Gastroesophageal sphincter (tissue), 3 donors: Measurements from ENCODE around the gene PGPEP1.

Source experiments
- CTCF ChIP-seq, 4 experiments: fragments of 200-600 bp in 2 of 4; fragments of 450-650 bp in 2 of 4; sonication (generic) in 1 of 4; IDR thresholded peaks; one replicate each; pipeline ENCODE4 v1.5.1; 2017 to 2019; ENCODE audit warnings: antibody characterized with exemption in 4 of 4, mild to moderate bottlenecking in 2 of 4, moderate library complexity in 2 of 4
- POLR2A ChIP-seq, 2 donors: fragments of 450-650 bp; IDR thresholded peaks; one replicate each; pipeline ENCODE4 v1.6.1; 2017; ENCODE audit warnings: antibody characterized with exemption in 2 of 2, mild to moderate bottlenecking in 2 of 2, moderate library complexity in 1 of 2
- POLR2AphosphoS5 ChIP-seq: sonication (generic); formaldehyde crosslinking; IDR thresholded peaks from one replicate; pipeline ENCODE4 v1.6.1; 2017; ENCODE audit warnings: antibody characterized with exemption

GRCh38 chr19:18384775-18385174, 44.4 kb downstream of the PGPEP1 start:
- TF ChIP-seq CTCF (IDR thresholded peaks at IDR 0.05) (no peak), POLR2A (IDR thresholded peaks at IDR 0.05) (no peak), POLR2AphosphoS5 (no peak)
